HEK293 (cell line): Measurements from ENCODE around the gene TRAPPC5.

Experiments
- CTCF ChIA-PET: fragments of 350-600 bp; formaldehyde crosslinking; extraction: SDS; loops from one replicate; lab custom pipeline; 2021; ENCODE audit warnings: antibody characterized with exemption; lab: Yijun Ruan, JAX
- POLR2A ChIA-PET: fragments of 300-600 bp; formaldehyde crosslinking; extraction: SDS; loops from one replicate; lab custom pipeline; 2020; ENCODE audit warnings: antibody characterized with exemption, inconsistent platforms; lab: Yijun Ruan, JAX
- H3K27ac ChIP-seq: fragments of 200-500 bp; sonication (Bioruptor generic); 2 replicates; pipeline ENCODE4 v1.5.1; 2014; ENCODE audit warnings: low read depth, low read length, control low read depth, inconsistent platforms; ENCODE audit errors: extremely low read depth
- H3K36me3 ChIP-seq, 2 experiments: fragments of 200-500 bp in 1 of 2; sonication (Bioruptor generic) in 1 of 2; 1 replicate in 1 of 2; 2 replicates in 1 of 2; pipeline ENCODE4 v1.5.1; 2014 to 2017; ENCODE audit warnings: inconsistent platforms in 2 of 2, low read length in 2 of 2; ENCODE audit not compliant: control insufficient read depth in 2 of 2, insufficient read depth in 1 of 2
- H3K4me1 ChIP-seq: fragments of 200-500 bp; sonication (Bioruptor generic); 2 replicates; pipeline ENCODE4 v1.5.1; 2014; ENCODE audit warnings: mild to moderate bottlenecking, low read length, inconsistent platforms; ENCODE audit not compliant: control insufficient read depth, insufficient read depth
- H3K4me3 ChIP-seq: 2 replicates; pipeline ENCODE4 v1.5.1; 2011; ENCODE audit warnings: low read depth, mild to moderate bottlenecking, control low read depth, low read length, moderate library complexity
- H3K9me3 ChIP-seq: fragments of 200-500 bp; sonication (Bioruptor generic); 2 replicates; pipeline ENCODE4 v1.5.1; 2014; ENCODE audit warnings: low read depth, low read length, inconsistent platforms; ENCODE audit not compliant: control insufficient read depth, insufficient read depth
- HIC1 ChIP-seq: fragments of 450-650 bp; formaldehyde crosslinking; IDR thresholded peaks from 2 replicates; pipeline ENCODE4 v1.5.1; 2016; ENCODE audit warnings: missing biosample characterization, missing genetic modification characterization
- KLF17 ChIP-seq: fragments of 450-650 bp; formaldehyde crosslinking; IDR thresholded peaks from 2 replicates; pipeline ENCODE4 v1.5.1; 2016; ENCODE audit warnings: missing biosample characterization, missing genetic modification characterization
- YY1 ChIP-seq: fragments of 450-650 bp; formaldehyde crosslinking; IDR thresholded peaks from 2 replicates; pipeline ENCODE4 v1.5.1; 2018; ENCODE audit warnings: missing biosample characterization, missing genetic modification characterization
- ZIC2 ChIP-seq: fragments of 450-650 bp; formaldehyde crosslinking; IDR thresholded peaks from 2 replicates; pipeline ENCODE4 v1.5.1; 2016; ENCODE audit warnings: missing biosample characterization, missing genetic modification characterization
- ZNF146 ChIP-seq: fragments of 450-650 bp; formaldehyde crosslinking; IDR thresholded peaks from 2 replicates; pipeline ENCODE4 v1.5.1; 2016; ENCODE audit warnings: missing biosample characterization, missing genetic modification characterization
- ZNF341 ChIP-seq: fragments of 450-650 bp; formaldehyde crosslinking; IDR thresholded peaks from 2 replicates; pipeline ENCODE4; 2016; ENCODE audit warnings: low read depth, missing biosample characterization, missing genetic modification characterization
- ZNF398 ChIP-seq: fragments of 450-650 bp; formaldehyde crosslinking; IDR thresholded peaks from 2 replicates; pipeline ENCODE4 v1.5.1; 2017; ENCODE audit warnings: missing biosample characterization, missing genetic modification characterization
- ZNF514 ChIP-seq: fragments of 450-650 bp; formaldehyde crosslinking; IDR thresholded peaks from 2 replicates; pipeline ENCODE4 v1.5.1; 2016; ENCODE audit warnings: missing biosample characterization, missing genetic modification characterization
- ZNF518A ChIP-seq: fragments of 450-650 bp; formaldehyde crosslinking; conservative IDR thresholded peaks from 2 replicates; pipeline ENCODE4 v1.5.1; 2016; ENCODE audit warnings: low read depth, missing biosample characterization, missing genetic modification characterization
- ZNF623 ChIP-seq: fragments of 450-650 bp; formaldehyde crosslinking; IDR thresholded peaks from 2 replicates; pipeline ENCODE4 v1.5.1; 2016; ENCODE audit warnings: missing biosample characterization, missing genetic modification characterization
- ZNF837 ChIP-seq: fragments of 450-650 bp; formaldehyde crosslinking; IDR thresholded peaks from 2 replicates; pipeline ENCODE4 v1.5.1; 2016; ENCODE audit warnings: missing biosample characterization, missing genetic modification characterization
- ZSCAN23 ChIP-seq: fragments of 450-650 bp; formaldehyde crosslinking; IDR thresholded peaks from 2 replicates; pipeline ENCODE4 v1.5.1; 2016; ENCODE audit warnings: missing biosample characterization, missing genetic modification characterization

The TRAPPC5 gene

GRCh38 chr19:7681340-7682174, 924 bp downstream of the TRAPPC5 start (continued):
- 0 out of 2 replicates have a peak, but pooled peaks have one; percentile 17 for TF ChIP-seq ZNF398
- no peak for TF ChIP-seq ZSCAN23 (tag by site-specific recombination)
- no peak for TF ChIP-seq ZNF146 (tag by site-specific recombination)
- TF ChIP-seq ZNF514 (tag by site-specific recombination) = no peak
- TF ChIP-seq ZNF341 (tag by site-specific recombination) = peak; percentile 43
- TF ChIP-seq ZNF837 (tag by site-specific recombination) = no peak
- TF ChIP-seq KLF17 (tag by site-specific recombination) = no peak
- no peak for TF ChIP-seq ZIC2 (tag by site-specific recombination)
- TF ChIP-seq, all 188 proteins: peak for 7

- Histone ChIP-seq H3K4me3 (no peak overlapping the region), H3K9me3 (no peaks in the 10 kb centered on the region), H3K36me3 (peaks cover 3 to 18% of the 10 kb centered on the region in 2 experiments; a peak in 2 of 3 replicates), H3K4me1 (no peaks in the 10 kb centered on the region), H3K27ac (no peak overlapping the region)
- TF ChIP-seq ZNF623 = no peak
- TF ChIP-seq HIC1 (tag by site-specific recombination) = 0 out of 2 replicates have a peak, but pooled peaks have one; percentile 35
- ChIA-PET CTCF (no interaction called here), POLR2A (no interaction called here)
These were observed 1.7 kb downstream of the TRAPPC5 start for GRCh38 chr19:7682175-7682855.

- no peak overlapping the region for H3K27ac ChIP-seq
- TF ChIP-seq ZNF341 (tag by site-specific recombination) (peak; percentile 93), ZNF518A (tag by site-specific recombination) (no peak), YY1 (tag by site-specific recombination) (no peak)
- TF ChIP-seq, all 188 proteins: peak for 1
- Histone ChIP-seq H3K4me3 (no peak overlapping the region), H3K36me3 (peaks cover 3 to 18% of the 10 kb centered on the region in 2 experiments; a peak in 2 of 3 replicates), H3K9me3 (no peaks in the 10 kb centered on the region), H3K4me1 (no peaks in the 10 kb centered on the region)
- CTCF ChIA-PET = interaction anchor here (1.4 kb wide), 1 partner anchor 117 kb away, joined by 6 read pairs; no protein-coding TSS in a partner anchor
- POLR2A ChIA-PET = interaction anchor here (0.5 to 2.1 kb wide), 4 partner anchors 13 to 162 kb away, joined by 3 to 6 read pairs (median 4); no protein-coding TSS in a partner anchor
These were observed 5.2 kb downstream of the TRAPPC5 start for GRCh38 chr19:7685546-7686445.
